CD4-positive, alpha-beta T cell treated with Interleukin-15 for 1 hour (primary cell): ENCODE results near the gene MDM1.

ENCODE experiments used
- DNase-seq: peaks from one replicate; pipeline ENCODE4 v3.0.0-alpha.2; 2020

MDM1 gene

DNA sequence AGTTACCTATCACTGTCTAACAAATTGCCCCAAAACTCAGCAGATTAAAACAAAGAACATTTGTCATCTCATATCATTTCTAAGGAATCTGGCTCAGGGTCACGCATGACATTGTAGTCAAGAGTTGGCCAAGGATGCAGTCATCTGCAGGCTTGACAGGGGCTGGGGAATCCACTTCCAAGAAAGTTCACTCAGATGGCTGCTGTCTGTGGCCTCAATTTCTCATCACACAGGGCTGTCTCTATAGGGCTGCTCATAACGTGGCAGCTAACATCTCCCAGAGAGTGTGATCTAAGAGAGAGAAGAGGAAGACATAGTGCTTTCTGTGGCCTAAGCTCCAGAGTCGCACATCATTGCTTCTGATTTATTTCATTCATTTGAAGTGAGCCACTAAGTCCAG lies 61.8 kb downstream of the MDM1 start:
- no peak for DNase-seq

DNA sequence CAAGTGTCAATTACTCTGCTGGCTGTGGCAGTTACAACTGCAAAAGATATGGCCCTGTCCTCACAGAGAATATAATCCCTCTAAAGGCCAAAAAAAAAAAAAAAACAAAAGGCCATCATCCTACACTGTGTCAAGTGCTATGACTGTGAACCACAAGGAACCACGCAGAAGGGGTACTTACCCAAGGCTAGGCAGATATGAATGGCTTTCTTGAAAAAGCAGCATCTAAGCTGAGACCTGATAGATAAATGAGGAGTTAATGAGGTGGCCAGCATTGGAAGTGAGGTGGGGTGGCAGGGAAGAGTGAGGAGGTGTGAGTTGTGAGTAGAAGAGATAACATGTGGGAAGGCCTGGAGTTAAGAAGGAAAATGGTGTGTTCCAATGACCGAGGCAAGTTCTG lies 62.4 kb downstream of the MDM1 start:
- no peak for DNase-seq

DNA sequence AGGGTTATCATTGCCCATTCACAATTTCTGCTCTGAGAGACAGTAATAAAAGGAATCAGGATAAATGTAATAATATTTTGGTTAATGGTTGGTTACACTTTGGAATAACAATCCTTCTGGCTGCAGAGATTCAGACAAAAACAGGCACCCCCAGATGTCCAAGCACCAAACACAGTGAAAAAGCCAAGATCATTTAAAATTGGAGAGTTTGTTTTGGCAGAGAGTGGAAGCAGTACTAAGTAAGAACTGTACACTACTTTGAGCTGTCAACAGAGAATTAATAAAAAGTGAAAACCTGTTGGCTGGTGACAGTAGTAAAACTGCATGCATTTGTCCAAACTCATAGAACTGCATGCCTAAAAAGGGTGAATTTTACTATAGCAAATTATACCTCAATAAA lies 63.2 kb downstream of the MDM1 start:
- no peak for DNase-seq

DNA sequence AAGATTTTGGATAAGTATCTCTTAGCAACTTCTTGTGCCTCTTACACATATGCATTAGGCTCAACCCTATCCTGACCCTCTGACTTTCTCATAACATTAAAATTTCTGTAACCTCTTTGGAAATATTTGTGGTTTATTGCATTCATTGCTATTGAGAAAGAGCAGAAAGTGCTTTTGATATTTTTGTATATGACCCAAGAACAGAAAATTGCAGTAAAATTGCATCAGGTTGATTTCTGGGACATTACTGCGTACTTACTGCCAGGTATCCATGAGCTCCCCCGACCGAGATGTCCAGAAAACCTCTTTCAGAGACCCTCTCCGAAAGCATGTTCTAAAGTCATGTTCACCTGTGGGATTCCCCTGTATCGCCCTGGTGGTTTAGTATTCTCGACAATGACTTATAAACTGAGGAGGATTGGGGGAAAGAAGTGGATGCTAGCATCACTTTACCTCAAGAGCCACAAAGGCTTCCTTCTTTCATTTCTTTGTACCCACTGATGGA lies 64.2 kb downstream of the MDM1 start:
- DNase-seq = no peak

DNA sequence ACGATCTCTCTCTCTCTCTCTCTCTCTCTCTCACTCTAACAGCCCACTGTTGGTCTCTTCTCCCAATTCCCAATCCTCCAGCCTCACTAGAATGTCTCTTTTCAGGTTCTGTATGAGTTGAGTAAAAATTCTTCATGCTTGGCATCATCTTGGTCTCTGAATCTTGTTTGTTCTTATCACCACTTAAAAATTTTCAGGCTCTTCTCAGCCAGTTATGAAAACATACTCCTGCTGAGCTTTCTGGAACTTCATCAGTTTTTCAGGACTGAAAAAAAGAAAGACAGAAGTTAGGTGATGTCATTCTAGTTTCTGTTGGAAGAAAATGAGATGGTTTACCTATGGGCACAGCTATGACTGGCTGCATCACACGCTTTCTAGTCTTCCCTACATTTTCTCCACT lies 67.3 kb downstream of the MDM1 start:
- DNase-seq = no peak

DNA sequence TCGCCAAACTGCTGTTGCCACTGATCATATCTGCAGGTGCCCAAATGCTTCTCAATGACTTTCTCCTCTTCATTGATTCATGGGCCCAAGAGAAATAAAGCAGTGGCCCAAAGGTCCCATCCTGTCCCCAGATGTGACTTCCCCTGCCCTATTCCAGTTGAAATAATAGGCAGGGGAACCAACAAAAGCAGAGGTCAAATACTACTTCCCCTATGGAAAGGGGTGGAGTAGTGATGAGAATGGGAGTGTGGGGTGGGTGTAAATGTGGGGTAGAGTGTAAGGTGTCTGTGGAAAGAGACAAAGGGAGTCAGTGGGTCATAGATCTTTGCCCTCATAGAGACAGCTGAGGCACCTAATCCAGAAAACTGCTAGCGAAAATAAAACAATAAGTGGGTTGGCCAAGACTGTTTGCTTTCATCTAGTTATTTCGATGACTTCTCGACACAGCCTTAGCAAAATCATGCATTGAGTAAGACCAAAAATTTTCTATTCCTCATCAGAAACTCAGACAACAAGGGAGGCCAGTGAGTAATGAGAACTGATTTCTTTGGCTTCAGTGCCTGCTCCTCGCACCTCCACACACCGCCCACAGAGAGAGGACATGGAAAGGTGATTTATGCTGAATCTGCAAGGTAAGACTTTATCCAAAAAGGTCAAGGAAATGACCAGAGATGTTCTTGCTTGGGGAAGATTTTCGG lies 67.9 kb downstream of the MDM1 start:
- DNase-seq = no peak

DNA sequence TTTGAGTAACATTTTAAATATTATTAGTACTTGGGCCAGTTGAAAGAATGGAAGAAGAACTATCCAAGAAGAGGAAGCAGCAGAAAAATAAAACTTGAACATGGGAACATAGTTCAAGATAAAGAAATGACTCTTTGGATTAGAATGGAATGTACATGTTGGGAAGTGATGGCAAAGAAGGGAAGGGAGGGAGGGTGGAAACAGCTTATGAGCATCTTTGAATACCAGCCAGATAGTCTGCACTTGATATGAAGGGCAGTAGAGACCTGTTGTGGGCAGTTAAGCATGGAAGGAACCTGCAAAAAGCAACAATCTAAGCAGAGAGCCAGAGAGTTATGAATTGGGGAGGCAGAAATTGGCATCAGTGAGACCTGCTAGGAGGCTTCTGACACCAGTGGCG lies 68.8 kb downstream of the MDM1 start:
- no peak for DNase-seq

DNA sequence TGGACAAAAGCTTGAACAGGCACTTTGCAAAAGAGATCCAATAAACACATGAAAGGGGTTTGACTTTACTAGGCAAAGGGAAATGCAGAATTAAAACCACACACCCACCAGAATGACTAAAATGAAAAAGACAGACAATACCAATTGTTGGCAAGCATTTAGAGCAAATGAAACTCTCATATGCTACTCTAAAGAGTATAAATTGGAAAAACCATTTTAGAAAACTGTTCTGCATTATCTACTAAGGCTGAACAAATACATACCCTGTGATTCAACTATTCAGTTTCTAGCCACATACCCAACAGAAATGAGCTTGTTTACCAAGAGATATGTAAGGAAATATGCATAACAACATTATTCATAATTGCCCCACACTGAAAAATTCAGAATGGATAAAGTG lies 70.3 kb downstream of the MDM1 start:
- DNase-seq = no peak

DNA sequence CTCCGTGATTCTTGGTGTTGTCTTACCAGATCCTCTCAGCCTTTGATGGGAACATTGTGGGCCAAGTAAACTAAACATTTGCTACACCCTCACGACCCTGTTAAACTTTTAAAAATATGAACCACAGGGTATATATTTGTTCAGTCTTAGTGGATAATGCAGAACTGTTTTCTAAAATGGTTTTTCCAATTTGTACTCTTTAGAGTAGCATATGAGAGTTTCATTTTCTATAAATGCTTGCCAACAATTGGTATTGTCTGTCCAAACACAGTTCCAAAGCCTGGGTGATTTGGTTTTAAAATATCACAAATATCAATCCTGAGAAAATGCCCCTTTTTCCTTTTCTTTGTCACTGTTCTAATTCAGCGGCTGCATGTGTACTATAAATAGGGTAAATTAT lies 72.0 kb downstream of the MDM1 start:
- no peak for DNase-seq

DNA sequence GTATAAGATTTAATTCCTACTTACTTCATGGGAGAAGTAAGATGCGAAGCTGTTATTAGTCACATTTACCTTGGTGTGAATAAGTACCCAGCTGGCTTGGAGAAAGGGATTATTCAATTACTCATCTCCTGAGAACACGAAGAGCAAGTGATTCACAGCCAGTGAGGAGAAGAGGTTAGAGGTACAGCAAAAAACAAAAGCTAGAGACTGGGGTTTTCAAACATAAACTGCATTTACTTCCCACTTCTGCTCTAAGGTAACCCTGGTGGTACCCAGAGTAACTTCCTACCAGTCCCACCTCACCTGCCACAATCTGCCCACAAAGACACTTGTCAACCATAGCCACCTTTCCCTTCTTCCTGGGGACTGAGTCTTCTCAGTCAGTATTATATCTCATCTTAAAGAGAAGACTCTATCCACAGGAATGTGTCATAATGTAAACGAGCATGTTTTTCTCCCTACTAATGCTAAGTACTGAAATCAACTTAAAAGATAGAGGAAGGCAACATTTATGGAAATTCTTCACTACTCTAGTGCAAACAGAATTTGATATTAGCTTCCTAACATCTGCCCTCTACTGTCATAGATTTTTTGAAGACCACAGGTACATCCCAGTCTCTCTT lies 72.7 kb downstream of the MDM1 start:
- no peak for DNase-seq

DNA sequence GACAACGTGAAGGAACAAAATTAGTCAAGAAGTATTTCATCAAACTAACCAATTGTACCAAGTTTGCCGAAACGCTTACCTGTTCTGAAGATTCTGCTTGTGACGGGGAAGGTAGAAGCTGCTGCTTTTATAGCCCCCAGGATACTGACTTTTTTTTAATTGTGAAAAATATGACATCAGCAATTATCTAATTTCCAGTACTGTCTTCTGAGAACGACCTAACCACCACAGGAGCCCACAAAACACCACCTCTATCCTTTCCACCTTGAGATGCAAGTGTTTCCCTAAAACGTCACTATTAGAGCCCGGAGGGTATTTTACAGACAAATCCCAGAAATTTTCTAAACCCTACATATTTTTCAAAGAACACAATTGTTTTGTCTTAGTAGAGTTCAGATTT lies 78.7 kb downstream of the MDM1 start, which contains the start of gene IL22:
Gene IL22 (minus strand): TSS at position 101 of the 400 bp plus-strand sequence. CDS start 156 bp downstream, outside the sequence.
- no peak for DNase-seq

DNA sequence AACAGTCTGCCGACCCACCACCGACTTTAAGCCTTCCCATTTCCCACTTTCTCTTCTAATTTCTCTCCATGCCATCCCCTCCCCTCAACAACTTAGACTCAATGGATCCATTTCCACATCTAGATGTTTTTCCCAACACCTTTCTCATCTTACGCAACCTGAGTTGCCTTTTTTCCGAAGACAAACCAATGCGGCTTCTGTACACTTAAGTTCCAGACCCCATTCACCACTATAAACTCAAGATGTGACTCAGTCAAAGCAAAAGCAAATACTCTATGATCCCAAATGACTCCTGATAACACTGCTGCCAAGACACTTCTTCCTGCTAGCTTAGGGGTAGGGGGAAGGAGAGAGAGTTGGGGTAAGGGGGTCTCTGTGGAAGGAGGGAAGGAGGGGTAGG lies 80.1 kb downstream of the MDM1 start:
- DNase-seq = no peak

DNA sequence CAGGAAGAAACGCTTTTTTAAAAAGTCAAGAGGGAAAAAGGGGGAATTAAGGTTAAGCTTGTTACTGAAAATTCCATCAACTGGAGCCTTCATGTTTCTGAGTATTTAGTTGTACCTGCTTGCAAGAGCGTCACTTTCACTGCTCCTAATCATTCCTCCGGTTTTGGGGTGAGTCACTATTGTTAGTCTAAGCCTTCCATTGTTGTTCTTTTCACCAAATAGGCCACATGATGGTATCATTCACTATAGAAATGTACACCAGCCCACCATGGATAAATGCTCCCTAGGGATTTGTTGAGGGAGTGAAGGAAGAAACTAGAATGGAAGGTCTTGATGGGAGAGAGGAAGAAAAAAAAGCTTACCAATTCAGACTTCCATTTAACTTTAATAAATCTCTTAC lies 81.7 kb downstream of the MDM1 start:
- no peak for DNase-seq

DNA sequence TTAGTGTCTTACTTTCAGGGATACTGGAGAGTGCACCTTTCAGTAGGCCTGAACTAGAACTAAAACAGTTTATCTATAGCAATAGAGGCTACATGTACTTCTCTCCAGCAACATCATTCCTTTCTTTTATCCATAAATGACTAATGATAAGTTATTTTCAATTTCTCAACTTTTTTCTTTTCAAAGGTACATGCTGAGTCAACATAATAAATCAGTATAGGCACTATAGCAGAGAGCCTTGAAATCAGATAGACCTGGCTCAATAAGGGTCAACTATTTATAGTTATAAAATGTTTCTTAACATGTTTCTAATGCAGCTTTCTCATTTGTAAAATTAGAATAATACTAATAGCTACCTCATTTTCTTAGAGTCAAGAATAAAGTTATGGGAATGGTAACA lies 84.4 kb downstream of the MDM1 start:
- no peak for DNase-seq

DNA sequence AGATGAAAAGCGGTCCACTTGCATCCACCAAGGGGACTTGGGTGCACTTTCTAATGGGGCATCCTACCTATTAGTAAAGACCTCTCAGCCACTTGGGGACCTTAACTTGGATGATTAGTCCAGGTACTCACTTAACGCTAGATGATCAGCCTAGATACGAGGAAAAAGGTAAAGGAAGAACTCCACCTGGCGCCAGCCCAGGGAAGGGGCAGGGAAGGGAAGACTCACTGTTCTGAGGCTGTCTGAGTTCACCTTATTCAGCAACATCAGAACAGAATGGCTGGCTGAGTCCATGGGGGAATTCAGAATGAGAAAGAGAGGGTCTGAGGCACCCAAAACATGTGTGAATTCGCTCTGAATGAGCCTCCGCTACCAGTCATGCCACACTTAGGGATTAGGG lies 85.8 kb downstream of the MDM1 start:
- DNase-seq = no peak

DNA sequence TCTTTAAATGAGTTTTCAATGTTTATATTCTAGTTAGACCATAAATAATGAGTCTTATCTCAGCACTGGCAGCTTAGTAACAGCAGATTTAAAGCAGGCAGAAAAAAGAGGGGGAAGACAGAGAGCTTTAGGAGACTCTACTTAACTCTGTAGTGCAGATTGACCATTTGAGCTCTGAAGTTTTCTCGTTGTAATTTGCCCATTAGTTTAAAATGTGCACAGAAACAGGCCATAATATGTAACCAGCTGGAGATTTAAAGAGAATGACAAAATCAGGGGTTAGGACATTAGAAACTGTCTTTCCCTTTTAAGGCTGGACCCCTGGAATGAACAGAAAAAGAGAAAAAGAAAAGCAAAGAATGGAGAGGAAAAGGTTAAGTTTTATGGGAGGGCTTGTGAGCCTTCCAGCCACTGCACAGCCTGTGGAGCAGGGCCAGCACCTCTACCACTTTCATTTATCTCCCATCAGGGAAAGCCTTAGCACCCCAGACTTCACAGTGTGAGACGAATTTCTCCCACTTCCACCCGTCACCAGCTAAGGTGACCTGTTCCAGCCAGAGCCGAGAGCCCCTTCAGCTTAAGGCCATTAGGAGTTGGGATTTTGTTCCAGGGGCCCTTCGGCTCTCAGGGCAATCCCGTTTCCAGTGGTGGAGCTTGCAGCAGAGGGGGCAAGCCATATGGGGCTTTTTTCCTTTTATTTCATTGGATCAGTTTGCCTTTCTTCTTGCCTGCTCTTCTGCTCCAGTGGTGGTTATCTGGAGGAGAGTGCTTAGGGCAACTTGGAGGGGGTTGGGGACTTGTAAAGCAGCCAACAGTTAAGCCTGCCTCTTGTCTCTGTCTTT lies 86.8 kb downstream of the MDM1 start:
- no peak for DNase-seq
